GM12872 (cell line): ENCODE data around the gene DDTL.

Experiments used
- TF ChIP-seq, protein P1 (sequence below): IDR thresholded peaks from 3 replicates; pipeline ENCODE4 v1.5.1; 2011; ENCODE audit warnings: low read depth, mild to moderate bottlenecking, low read length, moderate library complexity; ENCODE audit not compliant: insufficient read depth

Gene DDTL

DNA sequence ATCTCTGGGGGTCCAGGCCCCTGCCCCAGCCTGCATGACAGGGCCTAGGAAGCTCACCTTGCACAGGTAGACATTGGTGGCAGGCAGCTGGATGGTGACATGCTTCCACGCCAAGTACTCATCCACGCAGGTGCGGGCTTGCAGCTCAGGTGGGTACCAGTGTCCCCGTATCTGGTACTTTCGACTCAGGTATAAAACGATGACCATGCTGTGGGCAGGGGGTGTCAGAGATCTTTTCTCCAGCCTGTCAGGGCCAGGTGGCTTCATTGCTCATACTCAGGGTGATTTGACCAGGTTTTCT is 40.2 kb downstream of the DDTL start:
- TF ChIP-seq, protein P1, sequence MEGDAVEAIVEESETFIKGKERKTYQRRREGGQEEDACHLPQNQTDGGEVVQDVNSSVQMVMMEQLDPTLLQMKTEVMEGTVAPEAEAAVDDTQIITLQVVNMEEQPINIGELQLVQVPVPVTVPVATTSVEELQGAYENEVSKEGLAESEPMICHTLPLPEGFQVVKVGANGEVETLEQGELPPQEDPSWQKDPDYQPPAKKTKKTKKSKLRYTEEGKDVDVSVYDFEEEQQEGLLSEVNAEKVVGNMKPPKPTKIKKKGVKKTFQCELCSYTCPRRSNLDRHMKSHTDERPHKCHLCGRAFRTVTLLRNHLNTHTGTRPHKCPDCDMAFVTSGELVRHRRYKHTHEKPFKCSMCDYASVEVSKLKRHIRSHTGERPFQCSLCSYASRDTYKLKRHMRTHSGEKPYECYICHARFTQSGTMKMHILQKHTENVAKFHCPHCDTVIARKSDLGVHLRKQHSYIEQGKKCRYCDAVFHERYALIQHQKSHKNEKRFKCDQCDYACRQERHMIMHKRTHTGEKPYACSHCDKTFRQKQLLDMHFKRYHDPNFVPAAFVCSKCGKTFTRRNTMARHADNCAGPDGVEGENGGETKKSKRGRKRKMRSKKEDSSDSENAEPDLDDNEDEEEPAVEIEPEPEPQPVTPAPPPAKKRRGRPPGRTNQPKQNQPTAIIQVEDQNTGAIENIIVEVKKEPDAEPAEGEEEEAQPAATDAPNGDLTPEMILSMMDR: no peak

DNA sequence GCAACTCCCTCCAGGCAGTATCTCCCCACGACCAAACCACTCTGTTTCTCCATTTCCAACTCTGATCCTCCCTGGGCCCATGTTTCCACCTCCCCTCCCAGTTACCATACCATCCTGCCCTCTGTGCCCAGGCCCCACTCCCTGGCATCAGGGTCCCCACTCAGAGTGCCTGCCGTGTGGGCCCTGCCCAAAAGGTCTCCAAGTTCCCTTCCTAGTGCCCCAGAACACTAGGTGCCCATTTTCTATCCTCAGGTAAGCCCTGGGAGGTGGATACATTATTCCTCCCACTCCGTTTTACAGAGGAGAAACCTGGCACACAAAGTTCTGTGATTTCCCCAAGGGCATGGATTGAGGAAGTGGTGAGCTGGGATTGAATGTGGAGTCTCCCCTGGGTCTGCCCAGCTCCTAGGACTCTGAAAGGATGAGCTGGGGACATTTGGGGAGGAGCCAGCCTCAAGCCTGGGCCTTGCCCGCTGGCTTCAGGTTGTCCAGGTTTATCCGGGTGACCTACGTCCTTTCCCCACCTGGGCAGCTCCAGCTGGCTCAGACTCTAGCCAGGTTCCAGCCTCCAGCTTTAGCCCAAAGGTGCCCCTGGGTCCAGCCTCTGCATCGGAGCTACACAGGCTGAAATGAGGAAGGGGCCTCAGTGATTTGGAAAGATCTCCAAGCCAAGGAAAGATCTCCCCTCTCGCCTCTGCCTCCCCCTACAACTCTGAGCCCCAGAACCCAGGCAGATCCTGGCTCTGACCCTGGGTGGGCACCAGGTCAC is 40.7 kb downstream of the DDTL start:
- TF ChIP-seq, protein P1: no peak

GRCh38 chr22:24008022-24008283 is 41.3 kb downstream of the DDTL start:
- TF ChIP-seq, protein P1: no peak

- TF ChIP-seq, protein P1: no peak
Observed at GRCh38 chr22:24008381-24009226, 41.9 kb downstream of the DDTL start.

DNA sequence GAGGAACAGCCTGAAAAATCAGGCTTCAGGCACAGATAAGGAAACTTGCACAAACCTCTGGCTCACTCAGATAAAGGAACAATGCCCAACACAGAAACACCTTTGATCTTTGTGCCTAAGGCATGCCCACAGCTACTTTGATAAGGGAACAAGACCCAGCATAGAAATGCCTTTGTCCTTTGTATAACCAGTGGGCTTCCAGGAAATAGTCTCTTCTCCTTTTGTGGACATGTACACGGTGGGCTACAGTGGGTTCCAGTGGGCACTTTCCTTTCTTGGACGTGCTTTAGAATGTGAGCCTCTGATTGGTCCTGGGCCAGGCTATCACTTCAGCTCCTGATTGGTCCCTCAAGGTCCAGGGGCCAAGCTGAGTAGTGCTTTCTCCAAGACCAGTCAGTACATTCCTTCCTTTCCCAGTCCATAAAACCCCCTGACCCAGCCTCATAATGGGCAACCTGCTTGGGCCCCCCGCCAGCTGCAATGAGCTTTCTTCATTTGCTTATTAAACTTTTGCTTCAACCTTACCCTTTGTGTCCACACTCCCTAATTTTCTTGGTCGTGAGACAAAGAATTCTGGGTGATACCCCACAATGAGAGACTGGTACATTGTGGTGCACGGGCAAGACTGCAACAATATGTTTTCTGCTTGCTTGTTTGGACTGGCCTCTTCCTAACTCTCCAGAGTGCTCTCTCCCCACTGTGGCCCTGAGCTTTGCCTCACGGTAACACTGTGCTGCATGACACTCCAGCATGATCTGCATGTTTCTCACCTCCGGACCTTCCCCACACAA is 42.7 kb downstream of the DDTL start:
- TF ChIP-seq, protein P1: no peak

DNA sequence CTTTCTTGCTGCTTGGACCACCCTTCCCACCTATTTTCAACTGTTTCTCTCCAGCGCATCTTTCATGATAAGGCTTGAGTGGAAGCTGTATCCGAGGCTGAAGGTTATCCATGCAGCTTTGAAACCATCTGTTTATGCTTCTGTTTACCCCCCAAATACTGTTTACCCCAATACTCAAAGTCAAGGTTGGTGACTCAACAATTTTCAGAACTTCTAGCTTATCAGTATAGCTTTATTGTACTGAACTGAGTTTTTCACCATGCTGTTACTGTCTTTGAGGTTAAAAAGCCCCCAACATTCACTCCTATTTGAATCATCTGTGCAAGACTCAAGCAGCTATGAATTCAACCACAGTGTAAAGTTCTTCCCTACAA is 43.3 kb downstream of the DDTL start:
- TF ChIP-seq, protein P1: no peak

GRCh38 chr22:24011735-24012068 is 45.0 kb downstream of the DDTL start:
- TF ChIP-seq, protein P1: no peak
